Activated CD8-positive, alpha-beta memory T cell treated with anti-CD3 and anti-CD28 coated beads, Interleukin-2, amount 10 ng/mL, durations not matched to agents 7 days and 5 days (primary cell): ENCODE measurements around the gene KCNRG. TPM values are rescaled to one million over a fixed set of nuclear protein-coding genes. Genes with fewer than 3 reads are reported as not detected.
"Not testable (repeated sequence)": the region's sequence is repeated elsewhere in the genome, so short reads cannot be mapped to it uniquely, and the experiment has no call there.

Experiments
- ATAC-seq: fragments of 150-1000 bp; cut with Tn5 transposase; one replicate; pipeline ENCODE4 v1.10.0; 2021; ENCODE audit warnings: moderate library complexity
- CTCF ChIA-PET: fragments of 350-600 bp; sonication (Branson Sonifier 250); formaldehyde crosslinking; loops from one replicate; lab custom pipeline; 2021; ENCODE audit warnings: antibody characterized with exemption; lab: Charles Lee
- DNase-seq: peaks from one replicate; pipeline ENCODE4 v3.0.0-alpha.2; 2020
- H3K27ac Mint-ChIP-seq: one replicate; pipeline ENCODE4 v1.8.0; 2021; ENCODE audit warnings: mild to moderate bottlenecking, mixed read lengths
- H3K27me3 Mint-ChIP-seq: one replicate; pipeline ENCODE4 v1.8.0; 2021; ENCODE audit warnings: mixed read lengths
- H3K36me3 Mint-ChIP-seq: one replicate; pipeline ENCODE4 v1.8.0; 2021; ENCODE audit warnings: mild to moderate bottlenecking, mixed read lengths
- H3K4me1 Mint-ChIP-seq: one replicate; pipeline ENCODE4 v1.8.0; 2021; ENCODE audit warnings: mixed read lengths
- H3K4me3 Mint-ChIP-seq: one replicate; pipeline ENCODE4 v1.8.0; 2021; ENCODE audit warnings: mild to moderate bottlenecking, moderate library complexity, mixed read lengths
- H3K9me3 Mint-ChIP-seq: one replicate; pipeline ENCODE4 v1.8.0; 2022; ENCODE audit warnings: low read depth, mixed read lengths
- total RNA-seq, 2 experiments: library from RNA; stranded (reverse); gene quantifications; one replicate each; pipeline ENCODE4 v1.2.3, GENCODE V29; 2021

Gene KCNRG, protein sequence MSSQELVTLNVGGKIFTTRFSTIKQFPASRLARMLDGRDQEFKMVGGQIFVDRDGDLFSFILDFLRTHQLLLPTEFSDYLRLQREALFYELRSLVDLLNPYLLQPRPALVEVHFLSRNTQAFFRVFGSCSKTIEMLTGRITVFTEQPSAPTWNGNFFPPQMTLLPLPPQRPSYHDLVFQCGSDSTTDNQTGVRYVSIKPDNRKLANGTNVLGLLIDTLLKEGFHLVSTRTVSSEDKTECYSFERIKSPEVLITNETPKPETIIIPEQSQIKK
- under 1 TPM in 1 of 2 experiments, not detected in 1; 0.21 TPM for total RNA-seq

DNA sequence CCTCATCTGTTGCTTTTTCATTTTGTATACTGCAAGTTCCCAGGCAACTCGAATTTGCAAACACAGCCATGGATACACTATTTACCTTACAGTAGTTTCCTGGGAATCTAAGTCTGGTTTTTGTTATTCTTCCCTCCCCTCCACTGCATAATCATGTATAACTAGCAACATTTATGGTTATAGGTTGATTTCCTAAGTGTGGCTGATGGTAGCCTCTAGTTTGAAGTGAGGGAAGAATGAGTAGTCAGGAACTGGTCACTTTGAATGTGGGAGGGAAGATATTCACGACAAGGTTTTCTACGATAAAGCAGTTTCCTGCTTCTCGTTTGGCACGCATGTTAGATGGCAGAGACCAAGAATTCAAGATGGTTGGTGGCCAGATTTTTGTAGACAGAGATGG is at the start of gene KCNRG:
KCNRG (plus strand) TSS at position 187 of the 400 bp plus-strand sequence; CDS start at position 237, 50 bp downstream.
- Mint-ChIP-seq H3K4me3 (no peak within 1 kb of the TSS), H3K27ac (no peak within 1 kb of the TSS), H3K36me3 (peaks cover 76% of the 10 kb centered on the region), H3K4me1 (peaks cover 2% of the 10 kb centered on the region), H3K9me3 (no peaks in the 10 kb centered on the region), H3K27me3 (no peaks in the 10 kb centered on the region)
- no peak for ATAC-seq
- DNase-seq = no peak
- CTCF ChIA-PET = interaction anchor here (2.4 to 3.6 kb wide), 2 partner anchors 15 to 17 kb away, joined by 5 to 16 read pairs; partner anchors contain the start of gene TRIM13

DNA sequence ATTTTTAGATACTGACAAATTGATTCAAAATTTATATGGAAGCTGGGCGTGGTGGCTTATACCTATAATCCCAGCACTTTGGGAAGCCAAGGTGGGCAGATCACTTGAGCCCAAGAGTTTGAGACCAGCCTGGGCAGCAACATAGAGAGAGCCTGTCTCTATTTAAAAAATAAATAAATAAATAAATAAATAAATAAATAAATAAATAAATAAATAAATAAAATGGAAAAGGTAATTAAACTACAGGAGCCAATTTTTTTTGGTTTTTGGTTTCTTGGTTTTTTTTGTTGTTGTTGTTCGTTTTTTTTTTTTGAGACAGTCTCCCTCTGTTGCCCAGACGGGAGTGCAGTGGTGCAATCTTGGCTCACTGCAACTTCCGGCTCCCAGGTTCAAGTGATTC is 47.8 kb upstream of the KCNRG start:
- Mint-ChIP-seq H3K27ac (no peak overlapping the region), H3K4me1 (no peaks in the 10 kb centered on the region), H3K9me3 (peaks cover 7% of the 10 kb centered on the region), H3K27me3 (no peaks in the 10 kb centered on the region), H3K36me3 (peaks cover 34% of the 10 kb centered on the region), H3K4me3 (no peak overlapping the region)
- no peak for ATAC-seq
- CTCF ChIA-PET = interaction anchor here (1.2 to 1.7 kb wide), 2 partner anchors 9 to 31 kb away, joined by 3 to 6 read pairs; partner anchors contain the start of gene SPRYD7
- no peak for DNase-seq

DNA sequence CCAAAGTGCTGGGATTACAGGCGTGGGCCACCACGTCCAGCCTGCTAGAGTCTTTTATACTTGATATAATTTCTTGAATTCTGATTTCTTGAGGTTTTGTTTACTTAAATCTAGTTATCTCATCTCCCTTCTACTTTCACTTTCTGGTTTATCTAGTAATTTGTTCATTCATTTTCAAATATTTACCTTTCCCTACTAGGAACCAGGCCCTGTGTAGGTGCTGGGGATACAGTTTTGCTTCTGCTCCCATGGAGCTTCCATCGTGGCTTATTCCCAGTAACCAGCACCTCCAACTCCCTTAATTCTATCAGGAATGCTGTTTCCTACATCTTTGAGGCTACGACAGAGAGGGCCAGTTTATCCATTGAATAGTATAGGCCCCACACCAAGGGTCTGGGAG is 42.5 kb upstream of the KCNRG start:
- DNase-seq (no peak), ATAC-seq (no peak)
- peaks cover 2% of the 10 kb centered on the region for H3K4me1 Mint-ChIP-seq
- H3K9me3 Mint-ChIP-seq = no peaks in the 10 kb centered on the region
- no peak overlapping the region for H3K27ac Mint-ChIP-seq
- CTCF ChIA-PET = no interaction called here
- peaks cover 5% of the 10 kb centered on the region for H3K36me3 Mint-ChIP-seq
- no peaks in the 10 kb centered on the region for H3K27me3 Mint-ChIP-seq
- H3K4me3 Mint-ChIP-seq = no peak overlapping the region

DNA sequence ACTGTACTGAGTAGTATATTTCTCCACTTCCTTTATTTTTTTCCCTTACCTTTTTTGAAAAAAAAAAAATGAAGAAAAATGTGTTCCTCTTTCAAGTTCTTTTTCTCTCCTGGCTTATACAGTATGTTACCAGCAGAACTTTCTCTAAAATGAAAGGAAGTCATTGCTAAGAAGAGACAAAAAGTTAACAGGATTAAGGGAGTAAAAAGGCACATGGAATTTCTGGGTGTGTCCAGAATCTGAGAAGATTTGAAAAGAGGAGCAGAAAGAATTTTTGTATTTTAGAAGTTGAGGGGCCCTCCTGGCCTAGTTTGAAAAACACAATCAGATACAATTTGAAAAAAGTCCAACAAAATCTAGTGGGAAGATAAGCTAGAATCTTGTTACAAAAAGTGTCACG is 39.4 kb upstream of the KCNRG start:
- ATAC-seq (no peak), DNase-seq (no peak)
- Mint-ChIP-seq H3K4me3 (no peak overlapping the region), H3K27me3 (no peaks in the 10 kb centered on the region), H3K4me1 (peaks cover 2% of the 10 kb centered on the region), H3K27ac (no peak overlapping the region), H3K9me3 (no peaks in the 10 kb centered on the region), H3K36me3 (peaks cover 3% of the 10 kb centered on the region)
- CTCF ChIA-PET = interaction anchor here (0.9 to 3.3 kb wide), 17 partner anchors 8 to 1095 kb away, joined by 3 to 22 read pairs (median 4); partner anchors contain the start of genes SPRYD7 and TRIM13

DNA sequence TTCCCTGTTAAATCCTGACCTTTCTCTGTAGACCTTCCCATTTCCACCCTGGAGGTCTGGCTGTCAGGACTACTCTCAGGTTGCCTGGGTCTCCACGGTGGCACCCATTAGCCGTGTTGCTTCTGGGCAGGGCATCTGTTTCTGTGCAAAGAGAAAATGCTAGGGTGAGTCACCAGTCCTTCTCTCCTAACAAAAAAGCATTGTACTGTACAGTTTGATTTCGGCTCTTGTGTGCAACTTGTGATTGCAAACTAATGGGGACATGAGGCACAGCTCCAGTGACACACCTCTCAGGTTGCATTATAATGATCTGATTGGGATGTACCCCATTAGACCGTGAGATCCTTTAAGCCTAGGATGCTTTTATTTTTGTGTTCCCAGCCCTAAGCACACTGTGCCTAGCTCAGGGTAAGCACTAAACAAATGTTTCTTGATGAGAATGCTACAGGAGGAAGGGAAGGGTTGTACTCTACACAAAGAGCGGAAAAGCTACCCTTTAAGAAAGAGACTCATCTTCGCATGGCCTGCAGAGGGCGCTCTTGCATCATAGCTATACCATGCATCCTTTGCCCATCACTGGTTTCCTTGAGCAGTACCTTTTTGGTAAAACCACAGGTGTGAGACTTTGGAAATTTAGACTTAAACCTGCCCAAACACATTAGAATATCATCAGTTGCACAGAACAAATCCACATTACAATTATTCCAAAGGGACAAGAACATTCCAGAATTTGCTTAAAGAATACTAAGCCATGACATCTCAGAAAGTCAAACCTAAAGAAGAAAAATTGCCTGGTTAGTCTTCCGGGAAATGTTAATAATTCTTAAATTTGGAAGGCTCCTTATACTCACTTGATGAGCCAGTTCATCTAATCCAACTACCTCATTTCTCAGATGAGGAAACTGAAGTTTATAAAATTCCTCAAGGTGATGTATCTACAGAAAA is 38.7 kb upstream of the KCNRG start:
- peak; percentile 78 for DNase-seq
- Mint-ChIP-seq H3K9me3 (no peaks in the 10 kb centered on the region), H3K27me3 (no peaks in the 10 kb centered on the region), H3K36me3 (peaks cover 4% of the 10 kb centered on the region), H3K4me1 (peaks cover 2% of the 10 kb centered on the region), H3K27ac (no peak overlapping the region), H3K4me3 (no peak overlapping the region)
- CTCF ChIA-PET = interaction anchor here (0.8 to 3.3 kb wide), 28 partner anchors 9 to 1145 kb away, joined by 3 to 22 read pairs (median 4); partner anchors contain the start of genes SPRYD7 and TRIM13
- ATAC-seq = peak; percentile 77

DNA sequence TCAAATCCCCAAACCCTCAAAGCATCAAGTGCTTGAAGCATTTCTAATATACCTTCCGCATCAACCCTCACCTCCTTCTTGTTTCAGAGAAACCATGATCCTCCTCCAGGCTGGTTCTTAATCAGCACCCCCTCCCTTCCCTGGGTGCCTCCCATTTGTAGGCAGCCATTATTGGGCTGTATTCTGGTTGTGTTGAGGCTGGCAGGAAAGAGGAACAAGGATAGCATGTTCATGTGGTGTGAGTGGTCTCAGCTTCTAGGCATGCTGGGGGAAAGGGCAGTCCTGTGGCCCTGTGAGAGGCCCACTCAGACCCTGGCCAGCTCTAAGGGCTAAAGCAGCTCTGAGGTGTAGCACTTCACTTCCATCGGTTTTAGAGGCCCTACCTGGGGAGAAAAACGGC is 37.3 kb upstream of the KCNRG start:
- Mint-ChIP-seq H3K27ac (no peak overlapping the region), H3K36me3 (peaks cover 8% of the 10 kb centered on the region), H3K27me3 (no peaks in the 10 kb centered on the region), H3K4me1 (peaks cover 2% of the 10 kb centered on the region), H3K4me3 (no peak overlapping the region), H3K9me3 (no peaks in the 10 kb centered on the region)
- DNase-seq (no peak), ATAC-seq (no peak)
- CTCF ChIA-PET = interaction anchor here (0.6 to 3.3 kb wide), 5 partner anchors 21 to 1164 kb away, joined by 3 to 22 read pairs (median 3); no protein-coding TSS in a partner anchor

DNA sequence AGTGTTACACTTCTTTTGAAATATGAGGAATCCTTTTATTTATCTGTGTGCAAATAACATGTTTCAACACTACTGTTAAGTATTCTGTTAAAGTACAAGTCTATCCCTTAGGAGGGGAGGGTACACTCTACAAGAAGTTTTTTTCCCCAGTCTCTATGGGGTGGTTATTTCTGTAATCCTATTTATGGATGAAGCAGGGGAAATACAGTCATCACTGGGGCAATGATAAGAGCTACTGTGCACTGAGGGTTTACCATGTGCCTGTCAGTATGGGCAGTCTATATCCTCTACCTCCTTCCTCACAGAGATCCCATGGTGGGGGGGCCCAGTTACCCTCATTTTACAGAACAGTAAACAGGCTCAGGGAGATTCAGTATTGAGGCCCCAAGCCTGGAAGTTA is 35.0 kb upstream of the KCNRG start:
- CTCF ChIA-PET = no interaction called here
- no peak overlapping the region for H3K27ac Mint-ChIP-seq
- no peaks in the 10 kb centered on the region for H3K9me3 Mint-ChIP-seq
- ATAC-seq = no peak
- no peak for DNase-seq
- no peaks in the 10 kb centered on the region for H3K27me3 Mint-ChIP-seq
- H3K4me1 Mint-ChIP-seq = peaks cover 2% of the 10 kb centered on the region
- no peak overlapping the region for H3K4me3 Mint-ChIP-seq
- H3K36me3 Mint-ChIP-seq = peaks cover 15% of the 10 kb centered on the region

DNA sequence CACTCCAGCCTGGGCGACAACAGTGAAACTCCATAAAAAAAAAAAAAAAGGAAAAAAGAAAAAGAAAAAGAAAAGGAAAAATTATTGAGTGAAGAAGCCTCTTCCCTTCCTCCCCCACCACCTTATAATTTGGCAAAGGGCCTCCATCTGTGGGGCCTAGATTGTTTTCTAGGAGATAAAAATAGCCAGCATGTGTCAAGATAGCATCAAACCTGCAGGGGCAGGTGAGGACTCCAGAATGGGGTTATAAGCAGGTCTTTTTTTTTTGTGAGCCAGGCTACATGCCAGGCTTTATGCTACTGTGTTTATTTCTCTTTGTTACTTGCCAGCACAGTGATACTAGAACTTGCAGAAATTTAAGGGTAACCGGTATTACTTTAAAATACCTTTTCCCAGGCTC is 30.1 kb upstream of the KCNRG start:
- Mint-ChIP-seq H3K4me1 (no peaks in the 10 kb centered on the region), H3K4me3 (no peak overlapping the region), H3K27me3 (no peaks in the 10 kb centered on the region), H3K9me3 (no peaks in the 10 kb centered on the region), H3K27ac (no peak overlapping the region), H3K36me3 (peaks cover 29% of the 10 kb centered on the region)
- DNase-seq (no peak), ATAC-seq (no peak)
- CTCF ChIA-PET = no interaction called here

DNA sequence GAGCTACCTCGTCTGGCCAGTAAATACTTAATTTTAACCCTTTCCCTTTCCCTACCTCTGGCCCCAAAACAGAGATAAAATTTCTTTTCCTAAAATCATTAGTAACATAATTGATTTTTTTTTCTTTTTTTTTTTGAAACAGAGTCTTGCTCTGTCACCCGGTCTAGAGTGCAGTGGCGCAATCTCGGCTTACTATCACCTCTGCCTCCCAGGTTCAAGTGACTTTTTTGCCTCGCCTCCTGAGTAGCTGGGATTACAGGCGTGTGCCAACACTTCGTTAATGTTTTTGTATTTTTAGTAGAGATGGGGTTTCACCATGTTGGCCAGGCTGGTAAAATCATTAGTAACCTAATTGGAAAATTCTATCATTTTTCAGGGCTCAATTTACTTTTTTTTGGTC is 28.8 kb upstream of the KCNRG start:
- CTCF ChIA-PET = interaction anchor here (1.1 kb wide), 1 partner anchor 10 kb away, joined by 4 read pairs; no protein-coding TSS in a partner anchor
- Mint-ChIP-seq H3K36me3 (peaks cover 31% of the 10 kb centered on the region), H3K4me3 (no peak overlapping the region), H3K27me3 (no peaks in the 10 kb centered on the region), H3K9me3 (no peaks in the 10 kb centered on the region), H3K4me1 (no peaks in the 10 kb centered on the region), H3K27ac (no peak overlapping the region)
- DNase-seq = no peak
- ATAC-seq = no peak

DNA sequence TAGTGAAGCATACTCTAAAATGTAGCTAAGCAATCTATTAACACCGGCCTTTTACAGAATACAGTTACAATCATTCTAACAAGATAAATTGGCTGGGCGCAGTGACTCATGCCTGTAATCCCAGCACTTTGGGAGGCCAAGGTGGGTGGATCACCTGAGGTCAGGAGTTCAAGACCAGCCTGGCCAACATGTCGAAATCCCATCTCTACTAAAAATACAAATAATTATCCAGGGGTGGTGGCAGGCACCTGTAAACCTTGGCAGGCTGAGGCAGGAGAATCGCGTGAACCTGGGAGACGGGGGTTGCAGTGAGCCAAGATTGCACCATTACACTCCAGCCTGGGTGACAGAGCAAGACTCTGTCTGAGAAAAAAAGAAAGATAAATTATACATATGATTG is 24.6 kb upstream of the KCNRG start:
- H3K27me3 Mint-ChIP-seq, CTCF ChIA-PET, ATAC-seq, H3K4me1 Mint-ChIP-seq, H3K9me3 Mint-ChIP-seq, DNase-seq, H3K27ac Mint-ChIP-seq, H3K4me3 Mint-ChIP-seq: not testable (repeated sequence)
- peaks cover 23% of the 10 kb centered on the region for H3K36me3 Mint-ChIP-seq

DNA sequence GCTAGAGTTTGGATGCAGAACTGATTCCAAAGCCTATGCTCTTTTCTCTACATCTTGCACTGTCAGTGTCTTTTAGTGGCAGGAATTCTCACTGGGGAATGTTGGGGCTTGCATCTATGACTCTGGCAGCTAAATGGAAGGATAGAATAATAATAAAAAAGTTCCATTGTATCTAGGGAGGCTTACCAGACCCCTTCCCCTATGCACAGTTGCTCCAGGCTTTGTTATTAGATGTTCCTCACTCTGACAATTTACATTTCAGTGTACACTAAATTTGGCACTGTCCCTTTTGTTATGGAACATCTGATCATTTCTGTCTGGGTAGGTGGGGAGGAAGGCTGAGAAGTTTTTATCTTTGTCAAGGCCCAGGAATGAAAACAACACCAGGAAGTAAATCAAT is 22.1 kb upstream of the KCNRG start:
- H3K4me3 Mint-ChIP-seq = no peak overlapping the region
- no peak for DNase-seq
- H3K9me3 Mint-ChIP-seq = no peaks in the 10 kb centered on the region
- no peak for ATAC-seq
- H3K4me1 Mint-ChIP-seq = peaks cover 8% of the 10 kb centered on the region
- H3K27me3 Mint-ChIP-seq = no peaks in the 10 kb centered on the region
- CTCF ChIA-PET = no interaction called here
- no peak overlapping the region for H3K27ac Mint-ChIP-seq
- peaks cover 19% of the 10 kb centered on the region for H3K36me3 Mint-ChIP-seq

DNA sequence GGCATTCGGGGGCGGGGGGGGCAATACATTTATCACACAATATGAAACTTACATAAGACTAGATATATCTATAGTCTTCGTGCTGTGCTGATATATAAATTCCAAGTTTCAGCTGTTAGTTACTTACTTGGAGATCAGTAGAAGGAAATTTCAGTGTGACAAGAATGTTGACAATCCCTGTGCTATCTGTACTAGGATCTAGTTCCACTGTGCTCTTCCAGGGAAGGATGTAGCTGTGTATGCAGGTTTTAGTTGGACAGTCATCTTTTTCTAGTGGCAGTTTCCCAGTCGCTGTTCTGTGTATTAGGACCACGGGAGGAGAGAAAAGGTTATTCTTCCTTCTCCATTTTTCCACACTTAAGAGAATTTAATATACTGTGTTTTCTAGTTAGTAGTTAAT is 21.6 kb upstream of the KCNRG start:
- peaks cover 14% of the 10 kb centered on the region for H3K4me1 Mint-ChIP-seq
- H3K27me3 Mint-ChIP-seq = no peaks in the 10 kb centered on the region
- ATAC-seq (no peak), DNase-seq (no peak)
- no peak overlapping the region for H3K27ac Mint-ChIP-seq
- peaks cover 21% of the 10 kb centered on the region for H3K36me3 Mint-ChIP-seq
- H3K9me3 Mint-ChIP-seq = no peaks in the 10 kb centered on the region
- CTCF ChIA-PET = no interaction called here
- H3K4me3 Mint-ChIP-seq = no peak overlapping the region

DNA sequence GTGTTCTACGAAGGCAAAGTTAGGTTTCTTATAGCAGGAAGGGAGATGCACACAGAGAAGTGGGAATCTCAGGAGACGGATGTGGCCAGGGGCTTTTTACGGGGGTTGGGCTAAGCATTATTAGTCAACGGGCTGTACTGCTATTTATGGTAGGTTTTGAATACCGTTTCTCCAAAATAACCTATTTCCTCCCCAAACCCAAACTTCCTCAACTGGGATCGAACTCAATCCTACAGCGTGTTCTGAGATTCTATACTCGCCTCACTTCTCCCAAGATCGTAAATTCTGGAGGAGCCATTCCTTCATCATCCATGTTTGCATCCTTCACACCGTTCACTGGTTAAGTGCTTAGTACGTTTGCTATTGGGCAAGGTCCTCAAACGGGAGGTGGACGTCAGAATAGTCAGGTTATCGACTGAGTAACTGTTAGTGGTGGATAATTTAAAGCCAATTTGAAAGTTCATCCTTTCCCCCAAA is 19.6 kb upstream of the KCNRG start:
- Mint-ChIP-seq H3K4me1 (peaks cover 24% of the 10 kb centered on the region), H3K27me3 (no peaks in the 10 kb centered on the region), H3K4me3 (peak overlapping the region; percentile 54), H3K27ac (peak overlapping the region; percentile 3), H3K36me3 (peaks cover 27% of the 10 kb centered on the region), H3K9me3 (no peaks in the 10 kb centered on the region)
- CTCF ChIA-PET = interaction anchor here (1.0 to 3.3 kb wide), 6 partner anchors 19 to 916 kb away, joined by 3 to 37 read pairs (median 5); no protein-coding TSS in a partner anchor
- DNase-seq (no peak), ATAC-seq (no peak)
